Activated CD8-positive, alpha-beta T cell treated with anti-CD3 and anti-CD28 coated beads for 36 hours (primary cell): ENCODE results near the gene MARCHF6. TPM values are rescaled to one million over a fixed set of nuclear protein-coding genes. Genes with fewer than 3 reads are reported as not detected.

Source experiments
- ATAC-seq: fragments of 200-7000 bp; cut with Tn5 transposase; one replicate; pipeline ENCODE4 v1.10.0; 2021; ENCODE audit warnings: mild to moderate bottlenecking, moderate library complexity
- CTCF ChIA-PET: fragments of 350-600 bp; sonication (Branson Sonifier 250); formaldehyde crosslinking; loops from one replicate; lab custom pipeline; 2021; ENCODE audit warnings: antibody characterized with exemption; lab: Charles Lee
- POLR2A ChIA-PET: fragments of 350-600 bp; sonication (Branson Sonifier 250); formaldehyde crosslinking; loops from one replicate; lab custom pipeline; 2021; ENCODE audit warnings: antibody characterized with exemption; lab: Charles Lee
- DNase-seq: peaks from one replicate; pipeline ENCODE4 v3.0.0-alpha.2; 2020
- H3K27ac Mint-ChIP-seq: one replicate; pipeline ENCODE4 v1.8.0; 2021; ENCODE audit warnings: mild to moderate bottlenecking, mixed read lengths
- H3K27me3 Mint-ChIP-seq: one replicate; pipeline ENCODE4 v1.8.0; 2021; ENCODE audit warnings: mixed read lengths
- H3K36me3 Mint-ChIP-seq: one replicate; pipeline ENCODE4 v1.8.0; 2021; ENCODE audit warnings: low read depth, mixed read lengths
- H3K4me1 Mint-ChIP-seq: one replicate; pipeline ENCODE4 v1.8.0; 2021; ENCODE audit warnings: low read depth, mixed read lengths
- H3K4me3 Mint-ChIP-seq: one replicate; pipeline ENCODE4 v1.8.0; 2021; ENCODE audit warnings: mild to moderate bottlenecking, moderate library complexity, mixed read lengths
- H3K9me3 Mint-ChIP-seq: one replicate; pipeline ENCODE4 v1.8.0; 2021; ENCODE audit warnings: mixed read lengths
- CTCF ChIP-seq: fragments of 200-600 bp; IDR thresholded peaks from one replicate; pipeline ENCODE4 v1.8.0; 2022; ENCODE audit warnings: antibody characterized with exemption, mild to moderate bottlenecking
- intact Hi-C: fragments of 100-400 bp; cut with micrococcal nuclease; formaldehyde crosslinking; loops from one replicate; pipeline ENCODE4 v1.10.0; 2022
- total RNA-seq, 2 experiments: library from RNA; stranded (reverse); gene quantifications; one replicate each; pipeline ENCODE4 v1.2.3, GENCODE V29; 2021

Gene MARCHF6
- 10 to 100 TPM; 92.8 to 95.6 TPM for total RNA-seq

GRCh38 chr5:10353241-10354047, at the start of gene MARCHF6:
MARCHF6 (plus strand) TSS chr5:10353695; CDS start chr5:10353899, 204 bp downstream.
- Mint-ChIP-seq H3K36me3 (peaks cover 6% of the 10 kb centered on the region), H3K9me3 (no peaks in the 10 kb centered on the region), H3K4me3 (peak within 1 kb of the TSS; percentile 94), H3K4me1 (peaks cover 37% of the 10 kb centered on the region), H3K27me3 (no peaks in the 10 kb centered on the region), H3K27ac (peak within 1 kb of the TSS; percentile 98)
- intact Hi-C loops, result loop anchor here (5.0 to 10.0 kb wide), 2 partner anchors 69 to 101 kb away; partner anchors contain the start of gene CCT5
- TF ChIP-seq CTCF, result no peak
- ChIA-PET POLR2A (interaction anchor here (0.6 to 3.1 kb wide), 23 partner anchors 9 to 281 kb away, joined by 3 to 23 read pairs (median 4); partner anchors contain the start of genes ATPSCKMT and CCT5), CTCF (interaction anchor here (0.9 to 1.6 kb wide), 5 partner anchors 11 to 274 kb away, joined by 3 to 5 read pairs (median 4); partner anchors contain the start of gene CCT5)
- peak; percentile 85 for ATAC-seq
- peak; percentile 97 for DNase-seq

GRCh38 chr5:10303699-10304170, 49.8 kb upstream of the MARCHF6 start:
- Mint-ChIP-seq H3K4me1 (peaks cover 4% of the 10 kb centered on the region), H3K27ac (no peak overlapping the region), H3K9me3 (no peaks in the 10 kb centered on the region), H3K4me3 (no peak overlapping the region), H3K27me3 (peaks cover 20% of the 10 kb centered on the region), H3K36me3 (no peaks in the 10 kb centered on the region)
- ATAC-seq, result no peak
- ChIA-PET CTCF (interaction anchor here (0.6 to 1.2 kb wide), 2 partner anchors 20 to 108 kb away, joined by 3 to 10 read pairs; no protein-coding TSS in a partner anchor), POLR2A (no interaction called here)
- intact Hi-C loops, result no loop called here
- no peak for TF ChIP-seq CTCF
- no peak for DNase-seq

- CTCF ChIA-PET, result interaction anchor here (1.0 to 1.2 kb wide), 2 partner anchors 9 to 21 kb away, joined by 3 to 10 read pairs; no protein-coding TSS in a partner anchor
- no peak for TF ChIP-seq CTCF
- Mint-ChIP-seq H3K27ac (no peak overlapping the region), H3K9me3 (no peaks in the 10 kb centered on the region), H3K4me1 (peaks cover 4% of the 10 kb centered on the region), H3K36me3 (no peaks in the 10 kb centered on the region), H3K4me3 (no peak overlapping the region), H3K27me3 (peaks cover 24% of the 10 kb centered on the region)
- intact Hi-C loops, result no loop called here
- ATAC-seq, result no peak
- DNase-seq, result no peak
- POLR2A ChIA-PET, result interaction anchor here (0.7 kb wide), 1 partner anchor 49 kb away, joined by 3 read pairs; the partner anchor contains the start of gene MARCHF6
These were observed 48.6 kb upstream of the MARCHF6 start for GRCh38 chr5:10304932-10305331.

- intact Hi-C loops, result no loop called here
- H3K27ac Mint-ChIP-seq, result no peak overlapping the region
- ATAC-seq (no peak), DNase-seq (no peak)
- peaks cover 26% of the 10 kb centered on the region for H3K27me3 Mint-ChIP-seq
- no peaks in the 10 kb centered on the region for H3K9me3 Mint-ChIP-seq
- ChIA-PET CTCF (interaction anchor here (1.1 kb wide), 1 partner anchor 22 kb away, joined by 4 read pairs; no protein-coding TSS in a partner anchor), POLR2A (no interaction called here)
- peaks cover 4% of the 10 kb centered on the region for H3K4me1 Mint-ChIP-seq
- H3K4me3 Mint-ChIP-seq, result no peak overlapping the region
- H3K36me3 Mint-ChIP-seq, result no peaks in the 10 kb centered on the region
- no peak for TF ChIP-seq CTCF
These were observed 47.4 kb upstream of the MARCHF6 start for GRCh38 chr5:10306114-10306513.
